Mesenteric fat pad (tissue), 1 donor: ENCODE measurements around the gene DOC2B. TPM values are rescaled to one million over a fixed set of nuclear protein-coding genes. Genes with fewer than 3 reads are reported as not detected.
"Not testable (repeated sequence)": the region's sequence is repeated elsewhere in the genome, so short reads cannot be mapped to it uniquely, and the experiment has no call there.

Experiments
- DNase-seq: peaks from one replicate; pipeline ENCODE4 v3.0.0-alpha.2; 2020; ENCODE audit warnings: low spot score
- total RNA-seq: library from RNA; stranded (reverse); fragmentation: NEBNext Ultra II Directional; extraction: Animal tissue kit (Norgen Biotek cat#: 25700); gene quantifications from one replicate; pipeline ENCODE4 v1.2.1, GENCODE V29; 2021
- donor health status: DM: yes; HTN: yes; CAD: no.

DOC2B gene
- total RNA-seq, 1 donor from 2014 or later, result 41.5 TPM

- DNase-seq, result no peak
Measured at GRCh38 chr17:193426-193810, 12.0 kb upstream of the DOC2B start.

GRCh38 chr17:192666-193425 lies 11.4 kb upstream of the DOC2B start:
- no peak for DNase-seq

- DNase-seq, result no peak
Measured at GRCh38 chr17:189444-189843, 8.0 kb upstream of the DOC2B start.

GRCh38 chr17:187130-187529 lies 5.7 kb upstream of the DOC2B start:
- DNase-seq, result no peak

- DNase-seq, result no peak
Measured at GRCh38 chr17:185445-186138, 4.1 kb upstream of the DOC2B start.

- no peak for DNase-seq
Measured at GRCh38 chr17:183021-183420, 1.6 kb upstream of the DOC2B start.

- no peak for DNase-seq
Measured at GRCh38 chr17:182050-182751, 751 bp upstream of the DOC2B start.

- DNase-seq, result no peak
Measured at GRCh38 chr17:180381-181244, 837 bp downstream of the DOC2B start.

GRCh38 chr17:179781-180380 lies 1.6 kb downstream of the DOC2B start:
- DNase-seq, result no peak

GRCh38 chr17:179066-179432 lies 2.4 kb downstream of the DOC2B start:
- no peak for DNase-seq

- DNase-seq, result no peak
Measured at GRCh38 chr17:178292-179065, 3.0 kb downstream of the DOC2B start.

GRCh38 chr17:177762-178161 lies 3.7 kb downstream of the DOC2B start:
- no peak for DNase-seq

GRCh38 chr17:177155-177554 lies 4.3 kb downstream of the DOC2B start:
- no peak for DNase-seq

- no peak for DNase-seq
Measured at GRCh38 chr17:173166-173911, 8.1 kb downstream of the DOC2B start.

- DNase-seq, result no peak
Measured at GRCh38 chr17:172401-172800, 9.0 kb downstream of the DOC2B start.

GRCh38 chr17:171871-172270 lies 9.6 kb downstream of the DOC2B start:
- no peak for DNase-seq

- no peak for DNase-seq
Measured at GRCh38 chr17:170130-170670, 11.2 kb downstream of the DOC2B start.

- not testable (repeated sequence) for DNase-seq
Measured at GRCh38 chr17:168614-169013, 12.8 kb downstream of the DOC2B start.

GRCh38 chr17:165939-166338 lies 15.5 kb downstream of the DOC2B start:
- no peak for DNase-seq
